SK-N-SH treated with all-trans-retinoic acid at 6 μM for 48 hours (cell line): ENCODE data around the gene ZNF398.

ENCODE experiments used
- ATAC-seq: fragments of 200-7000 bp; cut with Tn5 transposase; 3 replicates; pipeline ENCODE4 v1.9.1; 2020; ENCODE audit warnings: mild to moderate bottlenecking, moderate library complexity
- ARNTL ChIP-seq: fragments of 450-650 bp; formaldehyde crosslinking; IDR thresholded peaks from 2 replicates; pipeline ENCODE4 v1.5.0; 2020; ENCODE audit warnings: low read depth, mild to moderate bottlenecking, moderate library complexity, borderline replicate concordance
- BACH2 ChIP-seq: fragments of 250-450 bp; sonication (Bioruptor Pico); IDR thresholded peaks from 2 replicates; pipeline ENCODE4 v1.9.0; 2021; ENCODE audit warnings: mild to moderate bottlenecking, borderline replicate concordance
- CREB5 ChIP-seq: fragments of 250-450 bp; sonication (Bioruptor Pico); IDR thresholded peaks from 2 replicates; pipeline ENCODE4 v1.5.1; 2020; ENCODE audit warnings: low read depth, mild to moderate bottlenecking, moderate library complexity
- CSDC2 ChIP-seq: fragments of 250-450 bp; sonication (Bioruptor Pico); IDR thresholded peaks from 2 replicates; pipeline ENCODE4 v1.5.0; 2020; ENCODE audit warnings: mild to moderate bottlenecking, moderate library complexity
- ESRRG ChIP-seq: fragments of 250-450 bp; sonication (Bioruptor Pico); IDR thresholded peaks from 2 replicates; pipeline ENCODE4 v1.6.1; 2021; ENCODE audit warnings: mild to moderate bottlenecking
- GLIS3 ChIP-seq: fragments of 250-450 bp; sonication (Bioruptor Pico); IDR thresholded peaks from 2 replicates; pipeline ENCODE4 v1.5.0; 2020; ENCODE audit warnings: mild to moderate bottlenecking, moderate library complexity
- ISL1 ChIP-seq: fragments of 250-450 bp; sonication (Bioruptor Pico); IDR thresholded peaks from 2 replicates; pipeline ENCODE4 v2.1.2; 2022; ENCODE audit warnings: mild to moderate bottlenecking, moderate library complexity
- OSR1 ChIP-seq: fragments of 250-450 bp; sonication (Bioruptor Pico); IDR thresholded peaks from 2 replicates; pipeline ENCODE4 v1.8.0; 2022; ENCODE audit warnings: moderate library complexity, mild to moderate bottlenecking, inconsistent platforms
- POU6F1 ChIP-seq: fragments of 250-450 bp; sonication (Bioruptor Pico); IDR thresholded peaks from 2 replicates; pipeline ENCODE4 v1.8.0; 2021; ENCODE audit warnings: low read depth, mild to moderate bottlenecking, moderate library complexity, borderline replicate concordance
- PPARA ChIP-seq: fragments of 250-450 bp; sonication (Bioruptor Pico); IDR thresholded peaks from 2 replicates; pipeline ENCODE4 v1.5.0; 2020; ENCODE audit warnings: mild to moderate bottlenecking, borderline replicate concordance
- RARB ChIP-seq: fragments of 250-450 bp; sonication (Bioruptor Pico); IDR thresholded peaks from 2 replicates; pipeline ENCODE4 v1.8.0; 2021; ENCODE audit warnings: mild to moderate bottlenecking, moderate library complexity
- SNAI2 ChIP-seq: fragments of 250-450 bp; sonication (Bioruptor Pico); IDR thresholded peaks from 2 replicates; pipeline ENCODE4 v1.5.0; 2020; ENCODE audit warnings: mild to moderate bottlenecking, moderate library complexity
- TCF4 ChIP-seq: fragments of 250-450 bp; sonication (Bioruptor Pico); IDR thresholded peaks from 2 replicates; pipeline ENCODE4 v1.8.0; 2021; ENCODE audit warnings: mild to moderate bottlenecking, moderate library complexity, borderline replicate concordance
- TOX ChIP-seq: fragments of 250-450 bp; sonication (Bioruptor Pico); IDR thresholded peaks from 2 replicates; pipeline ENCODE4 v1.8.0; 2021; ENCODE audit warnings: mild to moderate bottlenecking, moderate library complexity, borderline replicate concordance
- ZC3H10 ChIP-seq: fragments of 250-450 bp; sonication (Bioruptor Pico); IDR thresholded peaks from 2 replicates; pipeline ENCODE4 v1.5.1; 2021; ENCODE audit warnings: mild to moderate bottlenecking, moderate library complexity
- ZFP3 ChIP-seq: fragments of 250-450 bp; sonication (Bioruptor Pico); IDR thresholded peaks from 2 replicates; pipeline ENCODE4 v1.5.0; 2020; ENCODE audit warnings: mild to moderate bottlenecking, moderate library complexity
- ZFP30 ChIP-seq: fragments of 450-650 bp; formaldehyde crosslinking; IDR thresholded peaks from 2 replicates; pipeline ENCODE4 v1.5.0; 2022; ENCODE audit warnings: mild to moderate bottlenecking, moderate library complexity
- ZNF565 ChIP-seq: fragments of 450-650 bp; formaldehyde crosslinking; conservative IDR thresholded peaks from 2 replicates; pipeline ENCODE4 v1.5.0; 2020; ENCODE audit warnings: low read depth, mild to moderate bottlenecking, moderate library complexity
- ZNF70 ChIP-seq: fragments of 450-650 bp; formaldehyde crosslinking; IDR thresholded peaks from 2 replicates; pipeline ENCODE4 v1.5.0; 2020; ENCODE audit warnings: mild to moderate bottlenecking, moderate library complexity
- TF ChIP-seq, protein P1 (sequence below): fragments of 250-450 bp; sonication (Bioruptor Pico); IDR thresholded peaks from 2 replicates; pipeline ENCODE4 v1.5.0; 2020; ENCODE audit warnings: mild to moderate bottlenecking, moderate library complexity
- TF ChIP-seq, protein P2 (sequence below): fragments of 250-450 bp; sonication (Bioruptor Pico); IDR thresholded peaks from 2 replicates; pipeline ENCODE4 v1.5.1; 2021; ENCODE audit warnings: mild to moderate bottlenecking, moderate library complexity

Gene ZNF398

DNA sequence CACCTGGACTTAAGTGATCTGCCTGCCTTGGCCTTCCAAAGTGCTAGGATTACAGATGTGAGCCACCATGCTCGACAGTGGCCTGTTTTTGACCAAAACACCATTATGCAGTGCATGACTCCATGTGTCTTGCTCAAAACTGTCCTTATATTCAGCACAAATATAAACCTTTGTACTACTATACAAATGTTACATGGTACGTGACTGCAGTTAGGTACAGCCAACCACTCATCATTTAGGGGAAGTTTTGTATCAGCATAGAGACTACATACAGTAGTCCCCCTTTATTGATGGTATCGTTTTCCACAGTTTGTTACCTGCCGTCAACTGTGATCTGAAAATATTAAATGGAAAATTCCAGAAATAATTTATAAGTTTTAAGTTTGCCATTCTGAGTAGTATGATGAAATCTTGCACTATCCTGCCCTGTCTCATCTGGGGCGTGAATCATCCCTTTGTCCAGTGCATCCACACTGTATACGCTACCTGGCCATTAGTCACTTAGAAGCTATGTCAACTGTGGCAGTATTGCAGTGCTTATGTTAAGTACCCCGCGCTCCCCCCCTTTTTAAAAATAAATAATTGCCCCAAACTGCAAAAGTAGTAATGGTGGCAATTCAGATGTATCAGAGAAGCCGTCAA, 24.8 kb downstream of the ZNF398 start:
- TF ChIP-seq ARNTL (CRISPR knock-in tag) (no peak), ZNF565 (no peak), SNAI2 (CRISPR knock-in tag) (no peak), ISL1 (CRISPR knock-in tag) (no peak), ZNF70 (CRISPR knock-in tag) (no peak), CREB5 (CRISPR knock-in tag) (no peak), GLIS3 (CRISPR knock-in tag) (no peak), TCF4 (CRISPR knock-in tag) (no peak), TOX (CRISPR knock-in tag) (no peak)
- TF ChIP-seq, protein P1, sequence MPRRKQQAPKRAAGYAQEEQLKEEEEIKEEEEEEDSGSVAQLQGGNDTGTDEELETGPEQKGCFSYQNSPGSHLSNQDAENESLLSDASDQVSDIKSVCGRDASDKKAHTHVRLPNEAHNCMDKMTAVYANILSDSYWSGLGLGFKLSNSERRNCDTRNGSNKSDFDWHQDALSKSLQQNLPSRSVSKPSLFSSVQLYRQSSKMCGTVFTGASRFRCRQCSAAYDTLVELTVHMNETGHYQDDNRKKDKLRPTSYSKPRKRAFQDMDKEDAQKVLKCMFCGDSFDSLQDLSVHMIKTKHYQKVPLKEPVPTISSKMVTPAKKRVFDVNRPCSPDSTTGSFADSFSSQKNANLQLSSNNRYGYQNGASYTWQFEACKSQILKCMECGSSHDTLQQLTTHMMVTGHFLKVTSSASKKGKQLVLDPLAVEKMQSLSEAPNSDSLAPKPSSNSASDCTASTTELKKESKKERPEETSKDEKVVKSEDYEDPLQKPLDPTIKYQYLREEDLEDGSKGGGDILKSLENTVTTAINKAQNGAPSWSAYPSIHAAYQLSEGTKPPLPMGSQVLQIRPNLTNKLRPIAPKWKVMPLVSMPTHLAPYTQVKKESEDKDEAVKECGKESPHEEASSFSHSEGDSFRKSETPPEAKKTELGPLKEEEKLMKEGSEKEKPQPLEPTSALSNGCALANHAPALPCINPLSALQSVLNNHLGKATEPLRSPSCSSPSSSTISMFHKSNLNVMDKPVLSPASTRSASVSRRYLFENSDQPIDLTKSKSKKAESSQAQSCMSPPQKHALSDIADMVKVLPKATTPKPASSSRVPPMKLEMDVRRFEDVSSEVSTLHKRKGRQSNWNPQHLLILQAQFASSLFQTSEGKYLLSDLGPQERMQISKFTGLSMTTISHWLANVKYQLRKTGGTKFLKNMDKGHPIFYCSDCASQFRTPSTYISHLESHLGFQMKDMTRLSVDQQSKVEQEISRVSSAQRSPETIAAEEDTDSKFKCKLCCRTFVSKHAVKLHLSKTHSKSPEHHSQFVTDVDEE (CRISPR knock-in tag) = no peak
- ATAC-seq = no peak

GRCh38 chr7:149172534-149172920, 25.3 kb downstream of the ZNF398 start:
- TF ChIP-seq ESRRG (CRISPR knock-in tag) (no peak), ZFP3 (CRISPR knock-in tag) (no peak), ARNTL (CRISPR knock-in tag) (no peak), ISL1 (CRISPR knock-in tag) (no peak), ZC3H10 (no peak), TCF4 (CRISPR knock-in tag) (no peak), OSR1 (no peak), ZNF565 (no peak), BACH2 (no peak), ZNF70 (CRISPR knock-in tag) (no peak), GLIS3 (CRISPR knock-in tag) (no peak), PPARA (no peak)
- TF ChIP-seq, protein P2, sequence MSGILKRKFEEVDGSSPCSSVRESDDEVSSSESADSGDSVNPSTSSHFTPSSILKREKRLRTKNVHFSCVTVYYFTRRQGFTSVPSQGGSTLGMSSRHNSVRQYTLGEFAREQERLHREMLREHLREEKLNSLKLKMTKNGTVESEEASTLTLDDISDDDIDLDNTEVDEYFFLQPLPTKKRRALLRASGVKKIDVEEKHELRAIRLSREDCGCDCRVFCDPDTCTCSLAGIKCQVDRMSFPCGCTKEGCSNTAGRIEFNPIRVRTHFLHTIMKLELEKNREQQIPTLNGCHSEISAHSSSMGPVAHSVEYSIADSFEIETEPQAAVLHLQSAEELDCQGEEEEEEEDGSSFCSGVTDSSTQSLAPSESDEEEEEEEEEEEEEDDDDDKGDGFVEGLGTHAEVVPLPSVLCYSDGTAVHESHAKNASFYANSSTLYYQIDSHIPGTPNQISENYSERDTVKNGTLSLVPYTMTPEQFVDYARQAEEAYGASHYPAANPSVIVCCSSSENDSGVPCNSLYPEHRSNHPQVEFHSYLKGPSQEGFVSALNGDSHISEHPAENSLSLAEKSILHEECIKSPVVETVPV = no peak
- ATAC-seq = no peak

- TF ChIP-seq BACH2 = no peak
- TF ChIP-seq CREB5 (CRISPR knock-in tag) = no peak
- TF ChIP-seq ISL1 (CRISPR knock-in tag) = 0 out of 2 replicates have a peak, but pooled peaks have one; percentile 48
- TF ChIP-seq TCF4 (CRISPR knock-in tag) = 0 out of 2 replicates have a peak, but pooled peaks have one; percentile 29
- ATAC-seq = peak; percentile 54; the same call in 2 of the 3 replicates
Measured at GRCh38 chr7:149175150-149175549, 27.9 kb downstream of the ZNF398 start.

- TF ChIP-seq RARB (CRISPR knock-in tag) (no peak), TCF4 (CRISPR knock-in tag) (no peak), POU6F1 (CRISPR knock-in tag) (no peak), CSDC2 (no peak), TOX (CRISPR knock-in tag) (no peak), ZFP3 (CRISPR knock-in tag) (no peak), ZFP30 (CRISPR knock-in tag) (no peak), ARNTL (CRISPR knock-in tag) (no peak), SNAI2 (CRISPR knock-in tag) (no peak), ZNF70 (CRISPR knock-in tag) (no peak)
- ATAC-seq = no peak
Measured at GRCh38 chr7:149179241-149179640, 32.0 kb downstream of the ZNF398 start.
